ENCODE results near the gene PTGFRN. TPM values are rescaled to one million over a fixed set of nuclear protein-coding genes. Genes with fewer than 3 reads are reported as not detected.
A peak's percentile ranks its signal among the peaks of the same experiment; 100 is the strongest.

The PTGFRN gene
- total RNA-seq, 4 donors from 2014 or later = 64.5 to 92.0 (median 83.9) TPM

- Histone ChIP-seq H3K27me3 (no peaks in the 10 kb centered on the region), H3K9me3 (no peaks in the 10 kb centered on the region), H3K4me3 (peak overlapping the region; percentile 79), H3K4me1 (peaks cover 42% of the 10 kb centered on the region), H3K27ac (peak overlapping the region; percentile 91), H3K36me3 (no peaks in the 10 kb centered on the region)
- DNase-seq (ENCODE audit: low spot score in 2 of 2) = no peak
- TF ChIP-seq POLR2AphosphoS5 (IDR thresholded peaks at IDR 0.05) = no peak
- TF ChIP-seq POLR2A (IDR thresholded peaks at IDR 0.05) = no peak
- no peak for TF ChIP-seq EP300 (IDR thresholded peaks at IDR 0.05)
- no peak for TF ChIP-seq CTCF (IDR thresholded peaks at IDR 0.05)
- 77% methylated on average over 13 of the region's 13 CpGs for WGBS
Observed at GRCh38 chr1:116908820-116909511, 750 bp upstream of the PTGFRN start.

- DNase-seq (ENCODE audit: low spot score in 2 of 2) = peak in 1 of 2 donors; percentile 78
- H3K4me1 ChIP-seq = peaks cover 54% of the 10 kb centered on the region
- peak overlapping the region; percentile 79 for H3K4me3 ChIP-seq
- no peaks in the 10 kb centered on the region for H3K9me3 ChIP-seq
- WGBS = 3% methylated on average over 56 of the region's 64 CpGs
- TF ChIP-seq CTCF (IDR thresholded peaks at IDR 0.05) = no peak
- no peak for TF ChIP-seq POLR2AphosphoS5 (IDR thresholded peaks at IDR 0.05)
- TF ChIP-seq EP300 (IDR thresholded peaks at IDR 0.05) = no peak
- TF ChIP-seq POLR2A (IDR thresholded peaks at IDR 0.05) = no peak
- no peaks in the 10 kb centered on the region for H3K36me3 ChIP-seq
- H3K27ac ChIP-seq = peak overlapping the region; percentile 91
- no peaks in the 10 kb centered on the region for H3K27me3 ChIP-seq
Observed at GRCh38 chr1:116910379-116911187, 867 bp downstream of the PTGFRN start.

- peak overlapping the region; percentile 79 for H3K4me3 ChIP-seq
- peaks cover 60% of the 10 kb centered on the region for H3K4me1 ChIP-seq
- H3K27ac ChIP-seq = peak overlapping the region; percentile 91
Observed at GRCh38 chr1:116911188-116911553, 1.5 kb downstream of the PTGFRN start.

DNA sequence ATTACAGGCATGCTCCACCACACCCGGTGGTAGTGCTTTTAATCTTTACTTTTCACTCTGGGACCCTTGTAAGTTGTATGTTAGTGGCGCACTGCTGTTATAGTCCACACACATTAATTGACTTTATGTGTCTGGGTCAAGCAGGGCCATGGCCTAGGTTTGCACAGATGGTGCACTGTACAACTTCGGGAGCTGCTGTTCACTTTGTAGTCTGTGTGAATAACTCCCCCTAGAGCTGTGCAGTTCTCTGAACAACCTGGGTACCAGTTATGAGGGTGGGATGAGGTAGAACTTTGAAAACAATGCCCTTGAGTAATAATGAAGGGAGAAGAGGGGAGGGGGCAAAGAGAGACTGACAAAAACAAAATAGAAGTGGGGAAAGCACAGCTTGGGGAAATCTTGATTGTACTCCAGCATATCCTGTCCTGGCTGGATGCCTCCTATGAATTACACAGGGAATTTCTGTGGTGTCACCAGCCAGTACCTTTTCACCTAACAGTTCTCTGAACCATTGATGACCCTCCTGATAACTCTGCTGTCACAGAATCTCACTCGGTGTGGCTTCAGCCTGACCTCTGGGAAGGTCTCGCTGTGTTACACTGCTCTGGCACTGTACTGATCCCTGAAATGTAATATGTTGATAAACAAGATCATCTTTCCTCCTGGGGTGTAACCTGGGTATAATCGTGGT lies 2.2 kb downstream of the PTGFRN start:
- WGBS = 61% methylated on average over 6 of the region's 6 CpGs
- DNase-seq (ENCODE audit: low spot score in 2 of 2) = no peak
- Histone ChIP-seq H3K4me1 (peaks cover 67% of the 10 kb centered on the region), H3K4me3 (peak overlapping the region; percentile 79), H3K36me3 (no peaks in the 10 kb centered on the region), H3K9me3 (no peaks in the 10 kb centered on the region), H3K27me3 (no peaks in the 10 kb centered on the region), H3K27ac (no peak overlapping the region)
- TF ChIP-seq CTCF (IDR thresholded peaks at IDR 0.05) (no peak), POLR2AphosphoS5 (IDR thresholded peaks at IDR 0.05) (no peak), POLR2A (IDR thresholded peaks at IDR 0.05) (no peak)

More at GRCh38 chr1:116911188-116911553, 1.5 kb downstream of the PTGFRN start:
- Histone ChIP-seq H3K36me3 (no peaks in the 10 kb centered on the region), H3K27me3 (no peaks in the 10 kb centered on the region), H3K9me3 (no peaks in the 10 kb centered on the region)
- WGBS = 31% methylated on average over 6 of the region's 6 CpGs
- TF ChIP-seq POLR2A (IDR thresholded peaks at IDR 0.05) = no peak
- TF ChIP-seq CTCF (IDR thresholded peaks at IDR 0.05) = no peak
- no peak for TF ChIP-seq EP300 (IDR thresholded peaks at IDR 0.05)
- no peak for TF ChIP-seq POLR2AphosphoS5 (IDR thresholded peaks at IDR 0.05)
- no peak for DNase-seq (ENCODE audit: low spot score in 2 of 2)

GRCh38 chr1:116912846-116913245 lies 3.1 kb downstream of the PTGFRN start:
- Histone ChIP-seq H3K36me3 (no peaks in the 10 kb centered on the region), H3K4me1 (peaks cover 74% of the 10 kb centered on the region), H3K9me3 (no peaks in the 10 kb centered on the region), H3K27me3 (no peaks in the 10 kb centered on the region), H3K4me3 (no peak overlapping the region), H3K27ac (no peak overlapping the region)
- TF ChIP-seq POLR2AphosphoS5 (IDR thresholded peaks at IDR 0.05) = no peak
- DNase-seq (ENCODE audit: low spot score in 2 of 2) = no peak
- 89% methylated on average over 2 of the region's 2 CpGs for WGBS
